Spleen (tissue), 11 donors: ENCODE data around the gene PLCB4. TPM values are rescaled to one million over a fixed set of nuclear protein-coding genes. Genes with fewer than 3 reads are reported as not detected.
A peak's percentile ranks its signal among the peaks of the same experiment; 100 is the strongest.

Experiments used
- DNase-seq: peaks from one replicate; pipeline ENCODE4 v3.0.0-alpha.2; 2020
- H3K27ac ChIP-seq, 8 donors: fragments of 200-600 bp; sonication (generic) in 7 of 8; 1 replicate in 4 of 8; 2 replicates in 4 of 8; pipeline versions ENCODE4 v1.5.0 to v1.8.0; 2016 to 2021; ENCODE audit warnings: inconsistent platforms in 4 of 8, mild to moderate bottlenecking in 4 of 8, moderate library complexity in 1 of 8
- H3K27me3 ChIP-seq, 7 donors: fragments of 200-600 bp; sonication (generic) in 6 of 7; replicated peaks in 1 of 7; 1 replicate in 4 of 7; 2 replicates in 3 of 7; pipeline versions ENCODE4 v1.5.0 to v1.8.0; 2016 to 2021; ENCODE audit warnings: inconsistent platforms in 3 of 7, mild to moderate bottlenecking in 1 of 7
- H3K36me3 ChIP-seq, 6 donors: fragments of 200-600 bp; sonication (generic) in 5 of 6; 1 replicate in 4 of 6; 2 replicates in 2 of 6; pipeline versions ENCODE4 v1.5.0 to v1.8.0; 2016 to 2021; ENCODE audit warnings: inconsistent platforms in 2 of 6
- H3K4me1 ChIP-seq, 6 donors: fragments of 200-600 bp; sonication (generic) in 5 of 6; 1 replicate in 3 of 6; 2 replicates in 3 of 6; pipeline versions ENCODE4 v1.5.0 to v1.8.0; 2016 to 2021; ENCODE audit warnings: inconsistent platforms in 3 of 6
- H3K4me3 ChIP-seq, 8 donors: fragments of 200-600 bp; sonication (generic) in 7 of 8; 1 replicate in 4 of 8; 2 replicates in 4 of 8; pipeline versions ENCODE4 v1.5.0 to v1.8.0; 2016 to 2021; ENCODE audit warnings: inconsistent platforms in 4 of 8, mild to moderate bottlenecking in 4 of 8, moderate library complexity in 2 of 8
- H3K9me3 ChIP-seq, 8 donors: fragments of 200-600 bp; sonication (generic) in 7 of 8; 1 replicate in 4 of 8; 2 replicates in 4 of 8; pipeline versions ENCODE4 v1.5.0 to v1.8.0; 2016 to 2021; ENCODE audit warnings: inconsistent platforms in 4 of 8
- POLR2A ChIP-seq, 3 donors: fragments of 450-650 bp; IDR thresholded peaks; one replicate each; pipeline ENCODE4 v1.5.1; 2017; ENCODE audit warnings: antibody characterized with exemption in 3 of 3, mild to moderate bottlenecking in 1 of 3
- POLR2AphosphoS5 ChIP-seq, 3 donors: sonication (generic); formaldehyde crosslinking; IDR thresholded peaks; one replicate each; pipeline ENCODE4 v1.5.1; 2017; ENCODE audit warnings: antibody characterized with exemption in 3 of 3
- WGBS, 5 donors: extraction: QIAGEN DNeasy Blood & Tissue Kit in 3 of 5; methylation state at CpG; one replicate each; pipeline versions ENCODE4 v1.1.5 to v1.1.7; 2013 to 2018; 5-methylcytosine and 5-hydroxymethylcytosine counted together
- intact Hi-C: fragments of 100-400 bp; cut with DNase I; formaldehyde crosslinking; loops from one replicate; pipeline ENCODE4 v1.15.0; 2023; ENCODE audit warnings: low total_unique reads
- polyA plus RNA-seq, 3 donors: library from polyadenylated mRNA; stranded (reverse); fragments of 200-250 nt; gene quantifications; one replicate each; pipeline ENCODE4 v1.2.1, GENCODE V29; 2013
- total RNA-seq, 7 donors: library from RNA; depleted of rRNA in 3 of 7; stranded (reverse); fragments of >200 nt in 3 of 7; fragmentation: NEBNext Ultra II Directional in 4 of 7; extraction: Animal tissue kit (Norgen Biotek cat#: 25700) in 4 of 7; gene quantifications; one replicate each; pipeline versions ENCODE4 v1.1.0 to v1.2.1, GENCODE V29; 2016 to 2021
- TF ChIP-seq, protein P1 (sequence below), 11 experiments: fragments of 200-600 bp in 7 of 11; fragments of 450-650 bp in 4 of 11; sonication (generic) in 4 of 11; IDR thresholded peaks in 8 of 11; conservative IDR thresholded peaks in 3 of 11; 1 replicate in 7 of 11; 2 replicates in 4 of 11; pipeline versions ENCODE4 v1.4.0 to v1.8.0; 2016 to 2021; ENCODE audit warnings: antibody characterized with exemption in 11 of 11, inconsistent platforms in 4 of 11, mild to moderate bottlenecking in 1 of 11
- donor health status: healthy with polysubstance abuse.
- donor health status: DM: no; HTN: no; CAD: no; lungs with moderate emphysema.
- donor health status: DM: no; HTN: no; CAD: no.
- donor health status: Bipolar disorder and iron deficiency.
- donor health status: healthy.
- donor health status: DM: no; HTN: no; CAD: no.
- donor health status: DM: yes; HTN: yes; CAD: no.

The PLCB4 gene
- total and polyA plus RNA-seq, 10 donors, result 0.43 to 4.9 (median 1.6) TPM

DNA sequence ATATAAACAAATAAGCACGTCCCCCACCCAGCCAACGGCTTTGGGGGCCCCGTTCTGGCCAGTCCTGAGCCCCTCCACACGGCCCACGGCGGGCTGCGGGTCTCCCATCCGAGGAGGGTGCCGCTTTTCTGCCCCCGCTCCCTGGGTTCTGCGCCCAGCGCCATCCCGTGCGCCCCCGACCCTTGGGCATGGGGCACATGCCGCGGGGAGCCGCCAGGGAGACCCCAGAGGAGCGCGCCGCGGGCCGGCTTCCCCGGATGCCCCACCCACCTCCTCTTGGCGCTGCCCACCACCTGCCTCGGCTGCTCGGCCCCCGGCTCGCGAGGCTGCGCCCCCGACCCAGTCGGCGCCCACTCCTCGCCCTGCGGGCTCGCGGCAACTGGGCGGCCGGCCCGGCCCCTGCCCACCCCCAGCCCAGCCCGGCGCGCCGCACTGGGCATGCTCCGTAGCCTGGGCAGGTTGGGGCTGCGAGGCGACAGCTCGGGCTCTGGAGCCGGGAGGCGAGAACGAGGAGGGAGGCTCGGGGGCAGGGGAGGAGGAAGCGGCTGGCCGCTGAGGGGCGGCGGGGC lies 570 bp upstream of the PLCB4 start:
- no peaks in the 10 kb centered on the region for H3K36me3 ChIP-seq
- DNase-seq, result peak; percentile 69
- intact Hi-C loops, result no loop called here
- TF ChIP-seq, protein P1, sequence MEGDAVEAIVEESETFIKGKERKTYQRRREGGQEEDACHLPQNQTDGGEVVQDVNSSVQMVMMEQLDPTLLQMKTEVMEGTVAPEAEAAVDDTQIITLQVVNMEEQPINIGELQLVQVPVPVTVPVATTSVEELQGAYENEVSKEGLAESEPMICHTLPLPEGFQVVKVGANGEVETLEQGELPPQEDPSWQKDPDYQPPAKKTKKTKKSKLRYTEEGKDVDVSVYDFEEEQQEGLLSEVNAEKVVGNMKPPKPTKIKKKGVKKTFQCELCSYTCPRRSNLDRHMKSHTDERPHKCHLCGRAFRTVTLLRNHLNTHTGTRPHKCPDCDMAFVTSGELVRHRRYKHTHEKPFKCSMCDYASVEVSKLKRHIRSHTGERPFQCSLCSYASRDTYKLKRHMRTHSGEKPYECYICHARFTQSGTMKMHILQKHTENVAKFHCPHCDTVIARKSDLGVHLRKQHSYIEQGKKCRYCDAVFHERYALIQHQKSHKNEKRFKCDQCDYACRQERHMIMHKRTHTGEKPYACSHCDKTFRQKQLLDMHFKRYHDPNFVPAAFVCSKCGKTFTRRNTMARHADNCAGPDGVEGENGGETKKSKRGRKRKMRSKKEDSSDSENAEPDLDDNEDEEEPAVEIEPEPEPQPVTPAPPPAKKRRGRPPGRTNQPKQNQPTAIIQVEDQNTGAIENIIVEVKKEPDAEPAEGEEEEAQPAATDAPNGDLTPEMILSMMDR (IDR thresholded peaks at IDR 0.05 in 8 of 11, conservative IDR thresholded peaks at IDR 0.05 in 3 of 11), result no peak
- TF ChIP-seq POLR2AphosphoS5 (IDR thresholded peaks at IDR 0.05), result no peak
- no peak for TF ChIP-seq POLR2A (IDR thresholded peaks at IDR 0.05)
- WGBS, 5 donors, result 1 to 10% (median 2%) methylated on average over 16 to 57 of the region's 57 CpGs
- peak overlapping the region in 7 of 8 donors; percentile 33 to 67 (median 46) for H3K4me3 ChIP-seq
- H3K9me3 ChIP-seq, result no peaks in the 10 kb centered on the region
- peak overlapping the region in 6 of 8 donors; percentile 6 to 60 (median 21) for H3K27ac ChIP-seq
- peaks cover 0 to 23% (median 8%) of the 10 kb centered on the region in 6 donors for H3K4me1 ChIP-seq
- H3K27me3 ChIP-seq, result peaks cover 0 to 40% (median 20%) of the 10 kb centered on the region in 7 donors

GRCh38 chr20:9070304-9070703 lies 1.4 kb downstream of the PLCB4 start:
- no peak overlapping the region for H3K4me3 ChIP-seq
- H3K27ac ChIP-seq, result no peak overlapping the region
- DNase-seq, result no peak
- TF ChIP-seq POLR2A (IDR thresholded peaks at IDR 0.05) (no peak), POLR2AphosphoS5 (IDR thresholded peaks at IDR 0.05) (no peak)
- TF ChIP-seq, protein P1 (IDR thresholded peaks at IDR 0.05 in 8 of 11, conservative IDR thresholded peaks at IDR 0.05 in 3 of 11), result no peak
- H3K27me3 ChIP-seq, result peaks cover 0 to 40% (median 20%) of the 10 kb centered on the region in 7 donors
- no peaks in the 10 kb centered on the region for H3K9me3 ChIP-seq
- 88 to 92% (median 90%) methylated on average over 3 of the region's 3 CpGs for WGBS, 5 donors
- H3K36me3 ChIP-seq, result no peaks in the 10 kb centered on the region
- peaks cover 0 to 23% (median 8%) of the 10 kb centered on the region in 6 donors for H3K4me1 ChIP-seq
- intact Hi-C loops, result no loop called here

GRCh38 chr20:9071976-9072726 lies 3.3 kb downstream of the PLCB4 start:
- no peak overlapping the region for H3K27ac ChIP-seq
- peaks cover 0 to 34% (median 20%) of the 10 kb centered on the region in 7 donors for H3K27me3 ChIP-seq
- peaks cover 0 to 23% (median 8%) of the 10 kb centered on the region in 6 donors for H3K4me1 ChIP-seq
- 47 to 67% (median 62%) methylated on average over 2 of the region's 2 CpGs for WGBS, 5 donors
- intact Hi-C loops, result no loop called here
- no peaks in the 10 kb centered on the region for H3K36me3 ChIP-seq
- no peaks in the 10 kb centered on the region for H3K9me3 ChIP-seq
- H3K4me3 ChIP-seq, result no peak overlapping the region
- TF ChIP-seq, protein P1 (IDR thresholded peaks at IDR 0.05 in 8 of 11, conservative IDR thresholded peaks at IDR 0.05 in 3 of 11), result no peak
- TF ChIP-seq POLR2AphosphoS5 (IDR thresholded peaks at IDR 0.05), result no peak
- TF ChIP-seq POLR2A (IDR thresholded peaks at IDR 0.05), result no peak
- DNase-seq, result no peak

GRCh38 chr20:9072861-9073500 lies 4.1 kb downstream of the PLCB4 start:
- TF ChIP-seq POLR2AphosphoS5 (IDR thresholded peaks at IDR 0.05) (no peak), POLR2A (IDR thresholded peaks at IDR 0.05) (no peak)
- TF ChIP-seq, protein P1 (IDR thresholded peaks at IDR 0.05 in 8 of 11, conservative IDR thresholded peaks at IDR 0.05 in 3 of 11), result no peak
- no peak overlapping the region for H3K27ac ChIP-seq
- H3K9me3 ChIP-seq, result no peaks in the 10 kb centered on the region
- intact Hi-C loops, result no loop called here
- no peak for DNase-seq
- H3K36me3 ChIP-seq, result no peaks in the 10 kb centered on the region
- peaks cover 0 to 18% (median 8%) of the 10 kb centered on the region in 6 donors for H3K4me1 ChIP-seq
- H3K27me3 ChIP-seq, result peaks cover 0 to 26% (median 18%) of the 10 kb centered on the region in 7 donors
- WGBS, 5 donors, result 38 to 46% (median 40%) methylated on average over 3 of the region's 3 CpGs
- no peak overlapping the region for H3K4me3 ChIP-seq
